GM21447 (cell line): Measurements from ENCODE around the gene CRHR2.

Experiments
- ATAC-seq: cut with Tn5 transposase; IDR thresholded peaks from one replicate; pipeline ENCODE4 v1.9.1; 2021; ENCODE audit not compliant: unreplicated experiment

CRHR2 gene

GRCh38 chr7:30707391-30708357, 25.4 kb upstream of the CRHR2 start:
- ATAC-seq = no peak

DNA sequence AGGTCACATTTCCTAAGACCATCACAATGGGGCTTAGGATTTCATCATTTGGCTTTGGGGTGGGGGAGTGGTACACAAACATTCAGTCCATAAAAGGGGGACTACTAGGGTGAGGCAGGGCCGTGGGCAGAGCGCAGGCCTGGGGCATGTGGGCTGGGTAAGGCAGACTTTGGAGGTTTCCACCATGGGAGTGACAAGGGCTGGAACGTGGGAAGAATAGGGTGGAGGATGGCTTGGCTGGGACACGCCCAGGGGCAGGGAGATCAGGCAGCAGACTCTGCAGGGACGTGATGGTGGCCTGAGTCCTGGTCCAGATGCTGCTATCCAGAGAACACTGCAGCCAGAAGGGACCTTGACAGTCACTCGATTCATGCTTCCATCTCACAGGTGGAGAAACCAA, 24.7 kb upstream of the CRHR2 start:
- ATAC-seq = no peak

DNA sequence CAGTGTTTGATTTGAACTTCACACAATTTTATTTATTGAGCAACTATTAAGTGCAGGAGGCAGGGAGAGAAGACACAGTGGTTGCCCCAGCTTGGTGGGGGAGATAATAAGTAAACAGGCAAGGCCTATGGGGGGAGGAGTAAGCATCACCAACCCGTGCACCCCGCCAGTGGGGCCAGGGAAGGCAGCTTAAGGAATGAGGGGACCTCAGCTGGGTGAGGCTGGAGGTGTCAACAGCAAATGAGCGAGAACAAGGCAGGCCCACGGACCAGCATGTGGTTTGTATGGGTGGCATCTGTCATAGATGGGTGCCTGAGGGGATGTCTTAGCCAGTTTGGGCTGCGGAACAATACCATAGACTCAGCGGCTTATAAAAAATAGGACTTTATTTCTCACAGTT, 24.1 kb upstream of the CRHR2 start:
- no peak for ATAC-seq

- ATAC-seq = no peak
Observed at GRCh38 chr7:30705596-30705995, 23.3 kb upstream of the CRHR2 start.

DNA sequence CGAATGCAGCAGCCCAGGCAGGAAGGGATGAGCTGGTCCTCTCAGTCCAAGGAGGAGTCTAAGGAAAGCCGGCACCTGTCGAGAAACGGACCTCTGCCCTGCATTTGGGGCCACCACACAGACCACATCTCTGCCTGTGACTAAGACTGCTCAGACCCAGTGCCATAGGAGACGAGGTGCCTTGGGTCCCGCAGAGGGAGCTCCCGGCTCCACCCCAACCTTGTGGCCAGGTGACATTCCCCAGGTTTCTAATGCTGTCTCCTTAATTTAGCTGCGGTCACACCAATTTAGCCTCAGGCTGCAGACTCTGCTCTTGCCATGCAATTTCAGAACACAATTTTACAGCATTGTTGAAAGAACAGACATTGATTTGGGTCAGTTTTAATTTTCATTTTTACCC, 22.8 kb upstream of the CRHR2 start:
- ATAC-seq = no peak

- ATAC-seq = no peak
Observed at GRCh38 chr7:30703756-30704155, 21.5 kb upstream of the CRHR2 start.

- no peak for ATAC-seq
Observed at GRCh38 chr7:30702200-30702599, 19.9 kb upstream of the CRHR2 start.

DNA sequence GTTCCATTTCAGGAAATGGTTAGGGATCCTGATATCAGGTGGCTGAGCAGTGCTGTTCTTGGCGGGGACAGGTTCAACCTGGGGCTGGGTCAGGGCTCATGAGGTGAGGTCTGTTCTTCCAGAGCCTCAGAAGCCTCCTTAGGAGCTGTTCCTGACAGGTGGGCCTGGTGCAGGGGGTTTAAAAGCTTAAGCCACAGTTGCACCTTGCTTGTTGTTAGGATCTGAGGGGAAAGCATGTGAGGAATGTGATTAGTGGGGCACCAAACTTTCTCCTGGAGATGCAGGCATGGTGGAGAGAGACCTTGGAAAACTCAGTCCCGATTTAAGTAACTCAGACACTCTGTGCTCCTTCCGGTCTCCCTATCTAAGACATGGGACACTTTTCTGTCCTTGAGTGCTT, 18.7 kb upstream of the CRHR2 start:
- no peak for ATAC-seq

DNA sequence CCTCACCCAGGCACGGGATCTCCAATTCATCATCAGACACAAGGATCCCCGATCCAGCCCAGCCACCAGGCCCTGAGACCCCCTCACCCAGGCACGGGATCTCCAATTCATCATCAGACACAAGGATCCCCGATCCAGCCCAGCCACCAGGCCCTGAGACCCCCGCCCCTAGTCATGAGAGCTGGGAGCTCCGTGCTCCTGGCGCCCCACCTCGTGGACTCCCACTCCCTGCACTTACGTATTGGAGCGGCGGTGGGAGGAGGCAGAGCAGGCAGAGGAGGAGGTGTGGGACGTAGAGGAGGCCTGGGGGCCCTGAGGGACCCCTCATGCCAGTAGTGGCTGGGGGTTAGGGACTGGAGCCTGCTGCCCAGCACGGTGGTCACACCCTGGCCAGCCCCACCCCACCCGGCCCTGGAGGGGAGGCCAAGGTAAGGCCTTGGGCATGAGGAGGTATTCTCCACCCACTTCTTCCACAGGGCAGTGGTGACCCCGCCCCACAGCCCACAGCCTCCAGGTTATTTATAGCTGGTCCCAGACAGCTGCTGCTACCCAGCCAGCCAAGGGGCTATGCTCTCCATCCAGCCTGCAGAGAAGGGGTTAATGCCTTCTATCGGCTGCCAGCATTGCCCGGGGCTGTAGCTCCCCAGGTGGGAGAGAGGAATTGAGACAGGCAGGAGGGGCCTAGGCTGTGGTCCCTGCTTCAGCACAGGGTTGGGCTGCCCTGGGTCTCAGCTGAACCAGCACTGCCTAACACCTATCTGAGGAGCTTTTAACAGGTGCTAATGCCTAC, 17.6 kb upstream of the CRHR2 start:
- ATAC-seq = no peak

DNA sequence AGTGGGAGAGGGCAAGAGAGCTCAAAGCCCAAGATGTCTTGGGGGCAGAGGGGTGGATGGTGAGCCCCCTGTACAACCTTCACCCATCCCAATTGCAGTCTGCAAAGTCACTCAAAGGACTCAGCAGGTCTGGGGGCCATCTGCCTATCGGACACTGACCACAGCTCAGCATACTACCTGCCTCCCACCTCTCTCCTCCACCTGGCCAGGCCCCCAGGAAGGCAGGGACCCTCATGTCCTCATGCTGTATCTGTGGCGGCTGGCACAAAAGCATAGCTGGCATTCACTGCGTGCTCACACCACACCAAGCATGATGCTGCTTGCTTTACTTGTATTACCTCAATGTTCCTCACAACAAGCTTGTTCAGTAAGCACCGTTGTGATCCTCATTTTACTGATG, 16.2 kb upstream of the CRHR2 start:
- ATAC-seq = no peak

GRCh38 chr7:30697719-30698460, 15.6 kb upstream of the CRHR2 start:
- no peak for ATAC-seq

DNA sequence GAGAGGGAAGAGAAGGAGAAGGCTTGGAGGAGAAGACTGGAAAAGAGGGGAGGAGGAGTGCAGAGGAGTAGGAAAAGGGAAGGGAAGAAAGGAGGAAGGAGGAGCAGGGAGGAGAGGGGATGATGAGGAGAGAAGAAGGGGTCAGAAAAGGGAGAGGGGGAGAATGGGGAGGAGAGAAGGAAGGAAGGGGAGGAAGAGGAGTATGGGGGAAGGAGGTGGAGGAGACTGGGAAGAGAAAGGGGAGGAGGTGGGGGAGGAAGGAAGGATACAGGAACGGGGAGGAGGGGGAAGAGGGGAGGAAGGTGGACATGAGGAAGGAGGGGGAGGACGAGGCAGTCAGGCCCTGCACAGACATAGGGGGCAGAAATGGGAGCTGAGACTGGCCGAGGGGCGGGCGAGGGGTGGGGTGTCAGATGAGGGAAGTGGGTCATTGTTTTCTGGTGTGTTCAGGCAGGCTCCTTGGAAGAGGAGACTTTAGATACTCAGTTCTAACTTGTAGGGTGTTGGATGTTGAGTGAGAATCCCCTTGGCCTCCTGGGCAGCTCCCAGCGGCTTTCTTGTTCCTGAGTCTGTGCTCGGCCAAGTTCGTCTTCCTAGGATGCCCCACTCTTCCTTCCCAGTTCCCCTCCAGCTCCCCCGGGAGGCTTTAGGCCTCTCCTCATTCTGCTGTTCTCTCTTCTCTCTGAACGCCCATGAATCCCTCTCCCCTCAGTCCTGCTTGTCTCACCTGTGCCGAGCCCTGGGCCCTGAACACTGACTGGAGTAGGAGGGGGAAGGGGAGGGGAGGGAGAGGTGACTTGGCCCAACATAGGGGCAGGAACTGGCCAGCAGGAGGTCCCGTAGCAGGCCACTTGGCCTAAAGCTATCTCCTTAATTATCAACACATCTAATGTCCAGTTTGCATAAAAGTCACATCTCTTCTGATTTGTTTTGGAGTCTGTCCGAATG, 12.8 kb upstream of the CRHR2 start:
- no peak for ATAC-seq

GRCh38 chr7:30694218-30694745, 12.0 kb upstream of the CRHR2 start:
- no peak for ATAC-seq

DNA sequence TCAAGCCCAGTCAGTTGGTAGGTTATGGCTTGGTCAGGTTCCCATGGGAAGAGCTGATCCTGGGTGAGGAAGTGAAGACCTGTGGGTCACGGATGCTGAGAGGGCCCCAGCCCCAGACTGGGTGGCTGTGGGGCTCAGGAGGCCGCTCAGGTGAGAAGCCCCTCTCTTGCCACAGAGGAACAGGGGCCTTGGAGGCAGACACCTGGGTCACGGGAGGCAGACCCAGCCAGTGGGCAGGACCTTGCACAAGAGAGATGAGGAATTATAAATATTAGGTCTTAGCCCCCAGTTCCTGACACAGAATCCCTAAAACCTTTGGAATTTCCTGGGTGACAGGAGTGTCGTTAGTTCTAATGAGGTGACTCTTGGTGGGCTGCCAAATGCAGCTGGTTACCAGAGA, 10.6 kb upstream of the CRHR2 start:
- ATAC-seq = no peak

GRCh38 chr7:30692438-30692837, 10.2 kb upstream of the CRHR2 start:
- ATAC-seq = no peak

- no peak for ATAC-seq
Observed at GRCh38 chr7:30690011-30690410, 7.8 kb upstream of the CRHR2 start.

DNA sequence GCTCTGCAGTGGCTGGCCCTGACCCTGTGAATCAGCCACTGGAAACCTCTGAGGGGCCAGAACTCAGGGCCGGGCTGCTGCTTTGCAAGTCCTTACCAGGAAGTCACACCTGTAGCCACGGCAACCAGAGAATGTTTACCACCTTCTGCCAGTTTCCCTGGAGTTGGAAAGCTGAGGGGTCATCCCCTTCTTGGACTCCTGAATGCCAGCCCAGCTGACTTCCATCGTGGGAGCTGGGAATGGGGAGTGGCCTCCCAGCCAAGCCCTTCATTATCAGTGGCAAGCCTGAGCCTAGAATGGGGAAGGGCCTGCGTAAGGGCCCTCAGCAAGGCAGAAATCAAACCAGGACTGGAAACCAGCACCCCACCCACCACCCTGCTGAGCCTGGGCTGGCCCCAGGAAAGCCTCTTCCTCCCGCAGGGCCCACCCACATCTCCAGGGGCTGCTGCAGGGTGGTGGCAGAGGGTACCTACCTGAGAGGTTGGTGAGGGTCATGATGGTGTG, 6.5 kb upstream of the CRHR2 start:
- ATAC-seq = no peak

- no peak for ATAC-seq
Observed at GRCh38 chr7:30687604-30688003, 5.3 kb upstream of the CRHR2 start.

GRCh38 chr7:30684351-30684750, 2.1 kb upstream of the CRHR2 start:
- no peak for ATAC-seq

DNA sequence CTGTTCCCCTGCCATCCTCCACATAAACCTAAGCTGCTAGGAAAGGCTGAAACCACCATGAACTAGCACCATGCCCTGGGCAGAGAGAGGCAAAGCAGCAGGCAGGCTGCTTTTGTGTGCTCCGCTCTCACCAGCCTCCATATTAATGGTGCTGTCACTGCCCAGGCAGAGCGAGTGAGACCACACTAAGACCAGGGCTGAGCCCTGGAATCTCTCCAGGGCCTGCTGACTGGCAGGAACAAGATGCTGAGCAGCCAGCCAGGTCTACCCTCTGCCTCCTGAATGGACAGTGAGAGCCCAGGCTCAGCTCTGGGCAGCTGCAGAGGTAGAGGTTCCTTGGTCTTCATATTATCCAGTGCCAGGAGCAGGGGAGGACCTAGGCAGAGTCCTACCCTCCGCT, 1.6 kb upstream of the CRHR2 start:
- no peak for ATAC-seq
